Motor neuron (in vitro differentiated cells): ENCODE data around the gene SPRYD7. TPM values are rescaled to one million over a fixed set of nuclear protein-coding genes. Genes with fewer than 3 reads are reported as not detected.

Source experiments
- ATAC-seq, 8 experiments: fragments of 200-7000 bp; cut with Tn5 transposase; replicated peaks in 6 of 8; 2 replicates each; pipeline ENCODE4 v1.8.0; 2021; ENCODE audit warnings: mild to moderate bottlenecking in 8 of 8, moderate library complexity in 8 of 8
- H3K27ac ChIP-seq, 2 donors: fragments of 250-450 bp; sonication (Bioruptor Pico); 2 replicates each; pipeline ENCODE4 v1.9.0; 2021; ENCODE audit warnings: antibody characterized with exemption in 2 of 2, mild to moderate bottlenecking in 2 of 2, moderate library complexity in 1 of 2
- H3K4me1 ChIP-seq, 2 donors: fragments of 250-450 bp; sonication (Bioruptor Pico); replicated peaks in 1 of 2; 2 replicates each; pipeline ENCODE4 v1.6.1; 2021; ENCODE audit warnings: antibody characterized with exemption in 2 of 2, mild to moderate bottlenecking in 2 of 2, moderate library complexity in 1 of 2
- H3K4me3 ChIP-seq, 5 donors: fragments of 250-450 bp; sonication (Bioruptor Pico); 2 replicates each; pipeline ENCODE4 v1.9.0; 2021; ENCODE audit warnings: antibody characterized with exemption in 5 of 5, mild to moderate bottlenecking in 5 of 5, moderate library complexity in 4 of 5
- WGBS, 10 experiments: fragments of 450-650 bp; shearing (Covaris generic); methylation state at CpG; one replicate each; pipeline ENCODE4 v1.0.0; 2022; 5-methylcytosine and 5-hydroxymethylcytosine counted together
- in situ Hi-C, 9 experiments: fragments of 400-800 bp; cut with MboI; loops; one replicate each; pipeline ENCODE4 v1.15.0; 2021; ENCODE audit warnings: low sequenced_read_pairs in 9 of 9, low pct_unique_long_range_greater_than_20kb in 2 of 9; ENCODE audit not compliant: unreplicated experiment in 9 of 9
- total RNA-seq, 8 experiments: library from RNA; unstranded; fragments of 300-600 nt; gene quantifications; 2 replicates each; pipeline versions ENCODE4 v1.2.3 to v1.2.4, GENCODE V29; 2022

Gene SPRYD7
- total RNA-seq, 8 experiments from 2014 or later: 5.4 to 21.2 (median 8.6) TPM

GRCh38 chr13:49869519-49869918 is 66.6 kb downstream of the SPRYD7 start:
- peak in 3 of 8 experiments; percentile 37 to 77 (median 53) for ATAC-seq
- H3K4me3 ChIP-seq: no peak overlapping the region
- in situ Hi-C loops: no loop called here
- WGBS, 10 experiments: 6 to 100% (median 56%) methylated on average over 1 to 3 of the region's 3 CpGs; no CpG with 5 or more reads in 3 of the 10 experiments
- no peaks in the 10 kb centered on the region for H3K4me1 ChIP-seq
- no peak overlapping the region for H3K27ac ChIP-seq

- 74 to 90% (median 83%) methylated on average over 2 to 5 of the region's 8 CpGs; no CpG with 5 or more reads in 4 of the 10 experiments for WGBS, 10 experiments
- in situ Hi-C loops: no loop called here
- Histone ChIP-seq H3K27ac (no peak overlapping the region), H3K4me3 (no peak overlapping the region), H3K4me1 (no peaks in the 10 kb centered on the region)
- ATAC-seq: no peak
Observed at GRCh38 chr13:49867834-49868233, 68.3 kb downstream of the SPRYD7 start.

- 22 to 80% (median 43%) methylated on average over 1 of the region's 1 CpG; no CpG with 5 or more reads in 3 of the 10 experiments for WGBS, 10 experiments
- H3K27ac ChIP-seq: no peak overlapping the region
- in situ Hi-C loops: no loop called here
- no peak overlapping the region for H3K4me3 ChIP-seq
- no peak for ATAC-seq
- no peaks in the 10 kb centered on the region for H3K4me1 ChIP-seq
Observed at GRCh38 chr13:49865218-49865617, 70.9 kb downstream of the SPRYD7 start.

- H3K4me3 ChIP-seq: no peak overlapping the region
- H3K27ac ChIP-seq: no peak overlapping the region
- ATAC-seq: no peak
- no peaks in the 10 kb centered on the region for H3K4me1 ChIP-seq
- in situ Hi-C loops: no loop called here
Observed at GRCh38 chr13:49864509-49864908, 71.6 kb downstream of the SPRYD7 start.

Other genes with a start within 250 kb of the SPRYD7 start
- 10 to 100 TPM; 17.7 to 50.3 (median 26.0) TPM for gene EBPL, start 244.9 kb downstream of the SPRYD7 start, total RNA-seq
- 10 to 100 TPM; 17.7 to 39.8 (median 33.6) TPM for gene KPNA3, start 143.7 kb downstream of the SPRYD7 start, total RNA-seq
- 10 to 100 TPM; 16.3 to 40.2 (median 26.8) TPM for gene TRIM13, start 60.7 kb upstream of the SPRYD7 start, total RNA-seq
- gene KCNRG, start 79.1 kb upstream of the SPRYD7 start, total RNA-seq: 1 to 10 TPM; 1.3 to 9.0 (median 3.5) TPM